T-helper 2 cell treated with Interferon-gamma antibody and Interleukin-4, amounts not matched to agents 5 μg/mL and 100 μg/mL, for 36 hours (primary cell): ENCODE results near the gene PTPRO.
A peak's percentile ranks its signal among the peaks of the same experiment; 100 is the strongest.

Experiments used
- DNase-seq: peaks from one replicate; pipeline ENCODE4 v3.0.0; 2021; ENCODE audit warnings: low spot score
- H3K27ac Mint-ChIP-seq: one replicate; pipeline ENCODE4 v1.8.0; 2021; ENCODE audit warnings: mild to moderate bottlenecking, mixed read lengths
- H3K27me3 Mint-ChIP-seq: one replicate; pipeline ENCODE4 v1.8.0; 2021; ENCODE audit warnings: low read depth, mixed read lengths
- H3K36me3 Mint-ChIP-seq: one replicate; pipeline ENCODE4 v1.8.0; 2021; ENCODE audit warnings: low read depth, mixed read lengths
- H3K4me1 Mint-ChIP-seq: one replicate; pipeline ENCODE4 v1.8.0; 2021; ENCODE audit warnings: low read depth, mixed read lengths
- H3K4me3 Mint-ChIP-seq: one replicate; pipeline ENCODE4 v1.8.0; 2022; ENCODE audit warnings: mild to moderate bottlenecking, moderate library complexity, mixed read lengths
- H3K9me3 Mint-ChIP-seq: one replicate; pipeline ENCODE4 v1.8.0; 2021; ENCODE audit warnings: mixed read lengths

The PTPRO gene

DNA sequence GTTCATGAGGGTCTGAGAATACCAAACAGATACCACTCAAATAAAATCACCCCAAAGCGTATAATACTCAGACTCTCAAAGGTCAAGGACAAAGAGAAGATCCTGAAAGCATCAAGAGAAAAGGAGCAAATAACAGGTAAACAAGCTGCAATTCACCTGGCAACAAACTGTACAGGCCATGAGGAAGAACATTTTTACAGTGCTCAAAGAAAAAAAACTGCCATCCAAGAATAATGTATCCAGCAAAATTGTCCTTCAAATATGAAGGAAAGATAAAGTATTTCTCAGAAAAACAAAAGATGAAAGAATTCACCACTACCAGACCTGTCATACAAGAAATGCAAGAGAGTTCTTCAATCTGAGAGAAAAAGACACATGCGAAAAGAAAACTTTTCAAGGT is 206.4 kb downstream of the PTPRO start:
- no peak for DNase-seq
- Mint-ChIP-seq H3K27ac (no peak overlapping the region), H3K4me3 (no peak overlapping the region)

GRCh38 chr12:15530361-15530760 is 208.1 kb downstream of the PTPRO start:
- Mint-ChIP-seq H3K27ac (no peak overlapping the region), H3K27me3 (peaks cover 16% of the 10 kb centered on the region), H3K36me3 (peaks cover 3% of the 10 kb centered on the region), H3K9me3 (peaks cover 3% of the 10 kb centered on the region), H3K4me1 (peaks cover 16% of the 10 kb centered on the region), H3K4me3 (no peak overlapping the region)
- DNase-seq = no peak

More for the DNA sequence above, 206.4 kb downstream of the PTPRO start:
- Mint-ChIP-seq H3K4me1 (peaks cover 12% of the 10 kb centered on the region), H3K36me3 (no peaks in the 10 kb centered on the region), H3K27me3 (peaks cover 21% of the 10 kb centered on the region), H3K9me3 (no peaks in the 10 kb centered on the region)

GRCh38 chr12:15532364-15532977 is 210.2 kb downstream of the PTPRO start:
- Mint-ChIP-seq H3K27me3 (peaks cover 16% of the 10 kb centered on the region), H3K4me3 (no peak overlapping the region), H3K4me1 (peaks cover 14% of the 10 kb centered on the region), H3K36me3 (peaks cover 3% of the 10 kb centered on the region), H3K9me3 (peaks cover 3% of the 10 kb centered on the region), H3K27ac (no peak overlapping the region)
- peak; percentile 50 for DNase-seq

DNA sequence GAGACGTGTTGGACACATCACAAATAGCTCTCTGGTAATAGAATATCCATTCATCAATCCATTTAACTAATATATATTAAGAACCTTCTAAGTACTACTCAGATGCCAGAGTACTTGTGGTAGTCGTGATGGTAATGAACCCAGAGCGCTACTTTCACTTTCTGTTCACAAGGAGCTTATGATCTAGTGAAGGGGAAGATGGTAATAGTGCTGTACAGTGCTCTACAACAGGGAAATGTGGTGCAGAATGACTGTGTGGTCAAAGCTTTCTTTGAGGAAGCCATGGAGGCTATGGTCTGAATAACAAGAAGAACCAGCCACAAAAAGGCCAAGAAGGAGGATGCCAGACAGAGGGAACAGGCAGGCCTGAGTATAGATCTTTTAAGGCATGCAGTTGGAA is 212.0 kb downstream of the PTPRO start:
- Mint-ChIP-seq H3K4me1 (peaks cover 15% of the 10 kb centered on the region), H3K9me3 (peaks cover 3% of the 10 kb centered on the region), H3K27me3 (peaks cover 16% of the 10 kb centered on the region), H3K4me3 (peak overlapping the region; percentile 80), H3K36me3 (peaks cover 3% of the 10 kb centered on the region), H3K27ac (no peak overlapping the region)
- DNase-seq = no peak

DNA sequence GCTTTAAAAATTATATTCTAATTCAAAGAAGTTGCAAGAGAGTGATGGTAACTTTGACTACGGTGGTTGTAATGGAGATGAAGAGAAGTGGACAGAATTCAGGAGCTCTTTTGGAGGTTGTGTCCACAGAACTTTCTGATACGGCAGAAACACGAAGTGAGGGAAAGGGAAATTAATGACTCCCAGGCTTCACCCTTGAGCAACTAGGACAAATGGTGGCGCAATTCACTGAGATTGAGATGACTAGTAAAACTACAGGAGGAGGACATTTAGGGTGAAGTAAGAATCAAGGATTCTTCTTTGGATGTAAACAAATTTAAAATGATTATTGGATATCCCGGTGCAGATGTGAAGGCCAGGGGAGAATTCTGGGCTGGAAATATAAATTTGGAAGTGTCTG is 212.6 kb downstream of the PTPRO start:
- Mint-ChIP-seq H3K27ac (no peak overlapping the region), H3K4me3 (peak overlapping the region; percentile 80)
- DNase-seq = no peak

DNA sequence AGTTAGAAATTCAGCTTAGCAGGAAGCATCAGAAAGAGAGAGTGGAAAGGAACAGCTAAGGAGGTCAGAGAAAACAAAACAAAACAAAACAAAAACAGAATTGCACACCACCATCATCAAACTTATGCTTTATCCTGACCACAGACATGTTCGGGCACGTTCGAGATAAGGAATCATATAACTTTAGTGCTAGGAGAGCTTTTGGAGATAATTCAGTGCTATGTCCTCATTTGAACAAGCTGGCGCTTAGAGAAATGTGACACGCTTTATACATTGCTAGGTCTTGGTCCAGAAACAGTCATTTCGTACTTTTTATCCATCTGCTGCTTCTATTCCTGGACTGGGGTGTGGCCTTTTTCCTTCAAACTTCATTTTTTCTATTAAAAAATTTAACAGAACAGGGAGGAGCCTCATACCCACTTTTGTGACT is 213.1 kb downstream of the PTPRO start:
- no peak overlapping the region for H3K27ac Mint-ChIP-seq
- H3K9me3 Mint-ChIP-seq = peaks cover 3% of the 10 kb centered on the region
- no peak overlapping the region for H3K4me3 Mint-ChIP-seq
- DNase-seq = no peak
- H3K36me3 Mint-ChIP-seq = peaks cover 3% of the 10 kb centered on the region
- H3K27me3 Mint-ChIP-seq = peaks cover 11% of the 10 kb centered on the region
- peaks cover 15% of the 10 kb centered on the region for H3K4me1 Mint-ChIP-seq

More for the DNA sequence above, 212.6 kb downstream of the PTPRO start:
- H3K36me3 Mint-ChIP-seq = peaks cover 3% of the 10 kb centered on the region
- H3K4me1 Mint-ChIP-seq = peaks cover 15% of the 10 kb centered on the region
- H3K9me3 Mint-ChIP-seq = peaks cover 3% of the 10 kb centered on the region
- peaks cover 16% of the 10 kb centered on the region for H3K27me3 Mint-ChIP-seq

DNA sequence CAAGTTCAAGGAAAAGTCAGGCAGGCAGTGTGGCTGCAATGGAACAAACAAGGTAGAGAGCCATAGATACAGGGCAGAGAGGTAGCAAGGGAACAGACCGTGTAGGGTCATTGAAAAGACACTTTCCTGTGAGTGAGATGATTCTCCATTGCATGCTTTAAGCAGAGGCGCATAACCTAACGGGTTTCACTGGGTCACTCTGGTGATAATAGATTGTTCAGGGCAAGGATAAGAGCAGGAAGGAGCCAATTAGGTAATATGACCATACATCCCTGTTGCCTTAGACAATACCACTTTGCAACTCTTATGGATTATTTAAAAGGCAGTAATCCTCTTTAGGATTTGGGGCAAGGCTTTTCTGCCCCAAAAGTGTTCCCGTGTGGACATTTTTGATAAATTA is 214.1 kb downstream of the PTPRO start:
- Mint-ChIP-seq H3K27ac (no peak overlapping the region), H3K36me3 (peaks cover 3% of the 10 kb centered on the region), H3K4me1 (peaks cover 17% of the 10 kb centered on the region), H3K27me3 (peaks cover 1% of the 10 kb centered on the region), H3K4me3 (no peak overlapping the region), H3K9me3 (peaks cover 3% of the 10 kb centered on the region)
- DNase-seq = no peak

DNA sequence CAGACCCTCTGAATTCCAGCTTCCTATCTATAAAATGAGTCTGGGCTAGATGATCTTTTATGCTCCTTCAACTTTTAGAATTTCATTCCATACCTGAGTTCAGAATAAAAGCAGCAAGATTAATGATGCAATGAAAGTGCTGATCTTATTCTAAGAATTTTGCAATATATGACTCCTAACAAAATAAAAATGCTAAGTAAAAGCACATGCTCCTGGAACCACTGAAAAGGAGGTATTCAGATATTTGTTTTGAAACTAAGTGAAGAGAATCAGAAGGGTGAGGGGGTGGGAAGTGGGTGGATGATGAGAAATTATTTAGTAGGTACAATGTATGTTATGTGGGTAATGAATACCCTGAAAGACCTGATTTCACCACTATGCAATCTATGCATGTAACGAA is 216.6 kb downstream of the PTPRO start:
- Mint-ChIP-seq H3K27ac (no peak overlapping the region), H3K4me1 (peaks cover 6% of the 10 kb centered on the region)

DNA sequence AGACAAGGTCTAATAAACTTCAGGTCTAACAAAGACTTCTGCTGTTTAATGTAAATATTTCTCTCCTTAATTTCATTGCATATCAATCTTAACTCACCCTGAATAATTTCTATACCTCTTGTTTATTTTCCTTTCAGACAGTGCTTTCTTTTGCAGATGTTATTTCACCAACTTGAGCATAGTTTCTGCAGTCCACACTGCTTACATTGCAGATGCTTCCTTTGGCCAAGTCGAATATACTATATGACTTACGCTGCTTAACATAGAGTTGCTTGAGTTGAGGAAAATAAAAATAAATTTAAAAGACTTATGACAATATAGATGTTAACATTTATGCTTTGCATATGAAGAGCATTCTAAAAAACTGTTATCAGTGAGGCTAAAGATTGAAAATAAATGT is 217.7 kb downstream of the PTPRO start:
- no peak for DNase-seq
- no peak overlapping the region for H3K4me3 Mint-ChIP-seq
- no peaks in the 10 kb centered on the region for H3K27me3 Mint-ChIP-seq
- H3K4me1 Mint-ChIP-seq = peaks cover 9% of the 10 kb centered on the region
- H3K36me3 Mint-ChIP-seq = no peaks in the 10 kb centered on the region
- no peak overlapping the region for H3K27ac Mint-ChIP-seq
- no peaks in the 10 kb centered on the region for H3K9me3 Mint-ChIP-seq

More for the DNA sequence above, 216.6 kb downstream of the PTPRO start:
- Mint-ChIP-seq H3K36me3 (peaks cover 3% of the 10 kb centered on the region), H3K27me3 (no peaks in the 10 kb centered on the region), H3K4me3 (no peak overlapping the region), H3K9me3 (peaks cover 3% of the 10 kb centered on the region)
- DNase-seq = no peak

DNA sequence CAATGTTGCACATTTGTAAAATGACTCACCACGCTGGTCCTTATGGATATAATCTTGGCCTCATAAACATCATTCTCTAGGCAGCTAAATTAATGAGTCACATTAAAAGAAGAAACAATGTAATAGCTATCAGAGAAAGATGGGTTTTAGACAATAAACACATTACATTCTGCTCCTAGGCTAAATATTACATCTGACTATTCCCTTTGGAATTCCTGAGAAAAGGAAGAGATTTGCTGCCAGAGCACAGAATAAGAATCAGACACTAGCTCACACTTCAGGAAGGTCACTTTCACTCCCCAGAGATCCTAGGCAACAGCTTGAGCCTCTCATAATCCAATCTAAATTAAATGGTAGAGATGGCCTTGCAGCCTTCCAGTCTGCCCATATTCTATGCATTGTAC is 218.2 kb downstream of the PTPRO start:
- Mint-ChIP-seq H3K4me3 (no peak overlapping the region), H3K27ac (no peak overlapping the region), H3K4me1 (peaks cover 13% of the 10 kb centered on the region)

DNA sequence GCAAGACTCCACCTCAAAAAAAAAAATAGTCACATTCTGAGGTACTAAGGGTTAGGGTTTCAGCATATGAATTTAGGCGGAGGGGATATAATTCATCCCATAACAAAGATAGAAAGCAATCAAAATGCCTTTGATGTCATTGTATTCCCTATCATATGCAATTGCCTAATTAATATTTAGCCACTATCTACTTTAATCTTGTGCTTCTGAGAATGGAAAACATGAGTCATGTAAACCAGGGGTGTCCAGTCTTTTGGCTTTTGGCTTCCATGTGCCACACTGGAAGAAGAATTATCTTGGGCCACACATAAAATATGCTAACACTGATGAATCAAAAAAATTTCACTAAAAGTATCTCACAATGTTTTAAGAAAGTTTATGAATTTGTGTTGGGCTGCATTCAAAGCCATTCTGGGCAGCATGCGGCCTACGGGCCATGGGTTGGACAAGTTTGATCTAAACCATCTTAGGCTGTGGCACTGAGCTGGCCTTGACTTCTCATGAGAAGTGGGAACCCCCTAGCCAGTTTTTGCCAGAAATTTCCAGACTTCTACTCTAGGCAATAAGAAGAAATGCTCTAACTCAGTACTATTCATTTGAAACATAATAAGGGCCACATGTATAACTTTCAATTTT is 219.8 kb downstream of the PTPRO start:
- H3K4me1 Mint-ChIP-seq = peaks cover 25% of the 10 kb centered on the region
- H3K9me3 Mint-ChIP-seq = no peaks in the 10 kb centered on the region
- DNase-seq = no peak
- no peaks in the 10 kb centered on the region for H3K27me3 Mint-ChIP-seq
- H3K27ac Mint-ChIP-seq = no peak overlapping the region
- H3K4me3 Mint-ChIP-seq = no peak overlapping the region
- no peaks in the 10 kb centered on the region for H3K36me3 Mint-ChIP-seq

More for the DNA sequence above, 218.2 kb downstream of the PTPRO start:
- DNase-seq = no peak
- no peaks in the 10 kb centered on the region for H3K9me3 Mint-ChIP-seq
- no peaks in the 10 kb centered on the region for H3K27me3 Mint-ChIP-seq
- no peaks in the 10 kb centered on the region for H3K36me3 Mint-ChIP-seq

DNA sequence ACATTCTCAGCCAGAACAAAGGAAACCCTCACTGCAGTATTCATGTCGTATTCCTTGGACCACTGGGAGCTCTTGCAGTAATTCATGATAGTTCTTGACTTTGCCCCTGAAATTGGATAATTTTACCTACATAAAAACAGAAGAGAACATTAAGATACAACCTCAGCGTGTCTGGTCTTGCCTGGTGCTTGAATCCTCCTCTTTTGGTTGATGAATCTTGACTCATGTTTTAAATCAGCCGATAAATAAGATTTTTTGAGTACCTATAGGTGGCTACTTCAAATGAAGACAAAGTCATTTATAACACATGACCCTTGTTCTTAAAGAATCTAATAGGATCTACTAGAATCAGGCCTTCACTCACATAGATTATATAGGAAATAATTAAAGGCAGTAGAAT is 221.0 kb downstream of the PTPRO start:
- Mint-ChIP-seq H3K4me1 (peaks cover 33% of the 10 kb centered on the region), H3K27ac (peak overlapping the region; percentile 22), H3K4me3 (no peak overlapping the region), H3K27me3 (no peaks in the 10 kb centered on the region), H3K9me3 (peaks cover 1% of the 10 kb centered on the region), H3K36me3 (peaks cover under 1% of the 10 kb centered on the region)
- no peak for DNase-seq

GRCh38 chr12:15544589-15544988 is 222.3 kb downstream of the PTPRO start:
- DNase-seq = no peak
- Mint-ChIP-seq H3K4me3 (no peak overlapping the region), H3K9me3 (peaks cover 5% of the 10 kb centered on the region), H3K27ac (no peak overlapping the region), H3K4me1 (peaks cover 34% of the 10 kb centered on the region), H3K27me3 (no peaks in the 10 kb centered on the region), H3K36me3 (peaks cover 6% of the 10 kb centered on the region)

- Mint-ChIP-seq H3K36me3 (peaks cover 6% of the 10 kb centered on the region), H3K4me1 (peaks cover 34% of the 10 kb centered on the region), H3K27me3 (no peaks in the 10 kb centered on the region), H3K27ac (peak overlapping the region; percentile 94), H3K9me3 (peaks cover 5% of the 10 kb centered on the region), H3K4me3 (peak overlapping the region; percentile 50)
- no peak for DNase-seq
Observed at GRCh38 chr12:15545334-15545733, 223.0 kb downstream of the PTPRO start.
